ENCODE data around the gene EBF4. TPM values are rescaled to one million over a fixed set of nuclear protein-coding genes. Genes with fewer than 3 reads are reported as not detected.

EBF4 gene
- total RNA-seq, 1 donor from 2014 or later: 2.4 TPM

GRCh38 chr20:2700913-2701620 is 8.5 kb downstream of the EBF4 start:
- no peak for DNase-seq

GRCh38 chr20:2701671-2702081 is 9.1 kb downstream of the EBF4 start:
- no peak for DNase-seq

GRCh38 chr20:2703716-2704475 is 11.3 kb downstream of the EBF4 start:
- DNase-seq: no peak

GRCh38 chr20:2705931-2706645 is 13.5 kb downstream of the EBF4 start:
- DNase-seq: no peak

- DNase-seq: no peak
These were observed 14.2 kb downstream of the EBF4 start for GRCh38 chr20:2706688-2707352.

GRCh38 chr20:2707353-2708072 is 14.9 kb downstream of the EBF4 start:
- DNase-seq: no peak

- DNase-seq: no peak
These were observed 15.5 kb downstream of the EBF4 start for GRCh38 chr20:2708073-2708415.

- no peak for DNase-seq
These were observed 16.1 kb downstream of the EBF4 start for GRCh38 chr20:2708665-2709064.

- no peak for DNase-seq
These were observed 16.8 kb downstream of the EBF4 start for GRCh38 chr20:2709205-2709981.

- DNase-seq: peak; percentile 16
These were observed 20.7 kb downstream of the EBF4 start for GRCh38 chr20:2713285-2713684.

- no peak for DNase-seq
These were observed 36.7 kb downstream of the EBF4 start for GRCh38 chr20:2729251-2729713.

GRCh38 chr20:2729791-2730190 is 37.2 kb downstream of the EBF4 start:
- no peak for DNase-seq

- no peak for DNase-seq
These were observed 42.3 kb downstream of the EBF4 start for GRCh38 chr20:2734899-2735298.

- DNase-seq: no peak
These were observed 43.9 kb downstream of the EBF4 start for GRCh38 chr20:2736441-2736840.

- DNase-seq: no peak
These were observed 45.9 kb downstream of the EBF4 start for GRCh38 chr20:2738331-2739041.

GRCh38 chr20:2739042-2739398 is 46.4 kb downstream of the EBF4 start:
- DNase-seq: no peak

GRCh38 chr20:2740702-2741101 is 48.1 kb downstream of the EBF4 start:
- DNase-seq: no peak

- DNase-seq: no peak
These were observed 48.9 kb downstream of the EBF4 start for GRCh38 chr20:2741463-2741862.

- no peak for DNase-seq
These were observed 49.3 kb downstream of the EBF4 start for GRCh38 chr20:2741881-2742280.

GRCh38 chr20:2742431-2742830 is 49.9 kb downstream of the EBF4 start:
- no peak for DNase-seq
